Central memory CD4-positive, alpha-beta T cell (primary cell): ENCODE results near the gene CLCN4.

Experiments
- DNase-seq: peaks from one replicate; pipeline ENCODE4 v3.0.0; 2022

The CLCN4 gene

GRCh38 chrX:10168226-10168625, 11.5 kb downstream of the CLCN4 start:
- no peak for DNase-seq

DNA sequence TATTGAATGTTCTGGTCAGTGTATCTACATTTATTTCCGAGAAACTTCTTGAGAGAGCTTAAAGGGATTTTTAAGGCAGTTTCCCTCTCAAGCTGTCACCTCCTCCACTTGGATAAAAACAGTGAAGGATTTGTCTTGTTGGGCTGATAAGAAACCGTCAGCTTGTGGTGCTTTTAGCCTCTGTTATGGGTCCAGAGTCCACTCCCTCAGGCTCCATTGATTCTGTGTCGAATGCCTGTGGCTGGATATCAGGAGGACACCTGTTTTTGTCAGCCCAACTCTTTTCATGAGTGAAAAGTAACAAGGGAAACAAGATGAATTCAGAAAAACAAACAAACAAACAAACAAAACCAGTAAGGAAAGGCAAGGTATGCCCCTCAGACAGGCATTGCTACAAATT, 12.4 kb downstream of the CLCN4 start:
- DNase-seq, result no peak

DNA sequence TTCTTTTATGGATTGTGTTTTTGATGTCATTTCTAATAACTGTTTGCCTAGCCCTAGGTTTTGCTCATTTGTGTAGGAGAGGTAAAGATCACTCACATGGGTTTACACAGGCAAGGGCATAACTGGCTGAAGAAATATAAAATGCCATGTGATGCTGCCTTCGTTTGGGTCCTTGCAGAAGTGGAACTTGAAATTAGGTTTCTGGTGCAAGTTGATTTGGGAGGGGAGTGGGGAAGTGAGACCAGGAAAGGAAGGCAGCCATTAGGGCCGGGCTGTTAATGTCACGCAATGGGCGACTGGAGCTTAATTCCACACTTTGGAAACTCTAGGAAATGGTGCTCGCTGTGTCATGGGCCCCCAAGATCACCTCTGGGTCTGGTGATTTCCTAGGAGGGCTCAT, 14.5 kb downstream of the CLCN4 start:
- no peak for DNase-seq

DNA sequence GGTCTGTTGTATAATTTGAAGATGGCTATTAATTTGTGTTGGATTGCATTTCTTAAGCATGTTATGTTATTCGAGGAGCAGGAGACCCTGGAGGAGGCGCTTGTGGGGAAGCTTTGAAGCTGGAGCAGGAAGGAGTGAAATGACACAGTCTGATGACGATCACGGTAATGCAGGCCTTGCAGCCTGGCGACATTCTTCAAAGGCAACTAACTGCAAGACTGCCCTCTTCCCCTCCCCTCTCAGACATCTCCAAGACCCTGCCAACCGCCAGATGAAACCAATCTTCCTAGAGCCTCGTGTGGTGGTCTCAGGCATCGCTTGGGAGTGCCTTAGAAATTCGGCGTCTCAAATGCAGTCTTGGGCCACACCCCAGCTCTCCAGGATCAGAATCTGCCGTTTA, 16.1 kb downstream of the CLCN4 start:
- no peak for DNase-seq

DNA sequence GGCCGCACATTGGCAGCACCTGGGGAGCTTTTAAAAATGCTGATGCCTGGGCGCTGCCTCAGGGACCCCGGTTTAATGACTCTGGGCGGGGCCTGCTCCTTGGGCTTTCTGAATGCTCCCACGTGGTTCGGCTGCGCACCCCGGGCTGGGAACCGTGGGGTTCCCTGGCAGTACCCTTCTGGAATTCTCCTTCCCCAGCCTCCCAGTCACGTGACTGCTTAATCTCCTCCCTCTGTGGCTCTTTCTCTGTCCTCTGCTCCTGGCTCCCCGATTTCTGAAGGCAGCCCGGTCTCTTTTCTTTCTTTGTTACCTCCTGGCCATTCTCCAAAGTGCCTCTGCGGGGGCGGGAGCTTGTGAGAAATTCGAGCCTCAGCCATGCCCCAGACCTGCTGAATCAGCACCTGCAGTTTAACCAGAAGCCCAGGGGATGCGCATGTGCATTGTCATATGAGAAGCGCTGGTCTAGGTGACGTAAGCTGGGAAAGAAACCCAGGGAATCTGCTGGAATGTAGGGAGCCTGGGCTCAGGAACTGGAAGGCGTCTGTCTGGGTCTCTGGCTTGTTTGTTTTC, 16.6 kb downstream of the CLCN4 start:
- no peak for DNase-seq

DNA sequence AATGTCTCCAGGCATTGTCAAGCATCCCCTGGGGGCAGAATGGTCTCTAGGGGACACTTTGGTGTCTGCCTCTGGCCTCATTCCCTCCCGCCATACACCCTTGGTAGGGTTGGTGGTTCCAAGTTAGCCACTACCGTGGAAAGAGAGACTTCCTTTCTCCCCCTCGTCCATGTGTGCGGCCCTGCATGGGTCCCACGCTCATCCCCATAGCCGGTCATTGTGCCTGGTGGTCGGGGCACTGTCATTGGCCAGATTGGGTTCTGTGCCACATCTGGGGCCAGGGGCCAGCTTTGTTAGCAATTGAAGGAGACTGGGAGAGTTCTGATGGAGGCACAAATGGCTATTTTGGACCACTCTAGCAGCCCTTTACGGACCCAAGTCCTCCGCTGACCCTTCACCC, 17.3 kb downstream of the CLCN4 start:
- no peak for DNase-seq

DNA sequence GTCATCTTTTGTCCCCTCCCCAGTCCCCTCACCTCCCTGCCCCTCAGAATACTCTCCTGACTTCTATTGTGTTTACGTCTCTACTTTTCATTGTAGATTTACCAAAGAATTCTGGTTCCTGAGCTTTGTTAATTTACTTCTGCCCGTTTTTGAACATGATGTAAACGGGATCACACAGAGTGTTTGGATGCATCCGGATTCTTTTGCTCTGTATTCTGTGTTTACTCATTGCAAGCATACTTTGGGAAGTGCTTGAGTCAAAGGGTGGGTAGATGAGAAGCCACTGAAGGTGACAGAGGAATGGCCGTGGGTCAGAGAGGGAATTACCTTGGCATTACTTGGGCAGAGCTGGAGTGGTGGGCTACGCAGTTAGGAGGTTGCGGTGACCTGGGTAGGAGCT, 18.0 kb downstream of the CLCN4 start:
- no peak for DNase-seq

- DNase-seq, result no peak
Measured at GRCh38 chrX:10175319-10175871, 18.6 kb downstream of the CLCN4 start.

DNA sequence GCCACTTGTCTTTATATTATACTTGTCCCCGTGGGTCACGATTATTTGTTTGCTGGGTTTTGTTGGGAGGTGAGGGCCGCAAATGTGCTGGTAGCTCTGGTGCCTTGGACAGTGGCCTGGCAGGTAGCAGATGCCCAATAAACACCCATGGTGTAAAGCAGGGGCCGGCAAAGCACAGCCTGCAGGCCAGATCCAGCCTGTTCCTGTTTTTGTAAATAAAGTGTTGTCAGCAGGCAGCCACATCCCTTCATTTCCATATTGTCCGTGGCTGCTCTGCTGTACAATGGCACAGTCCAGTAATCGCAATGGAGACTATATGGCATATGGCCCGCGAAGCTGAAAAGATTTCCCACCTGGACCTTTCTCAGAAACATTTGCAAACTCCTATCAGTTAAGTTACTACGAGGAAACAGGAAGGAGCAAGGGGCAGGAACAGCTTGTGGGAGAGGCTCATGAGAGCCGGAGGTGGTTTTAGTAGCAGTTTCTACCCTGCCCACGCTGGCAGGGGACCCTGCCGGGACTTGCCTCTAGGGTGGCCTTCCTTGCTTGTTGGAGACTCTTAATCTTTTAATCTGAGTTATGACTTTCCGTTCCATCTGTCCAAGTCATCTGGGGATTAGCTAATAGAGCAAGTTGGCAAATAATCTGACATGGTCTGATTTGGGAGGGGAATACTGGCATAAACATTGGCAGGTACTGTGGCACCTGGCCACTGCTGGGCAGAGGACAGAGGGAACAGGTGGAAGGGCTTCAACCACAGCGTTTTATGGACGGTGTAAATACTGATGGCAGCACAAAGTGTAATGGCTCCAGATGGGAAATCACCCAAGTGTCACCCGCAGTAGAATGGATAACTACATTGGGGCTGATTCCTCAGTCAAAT, 19.6 kb downstream of the CLCN4 start:
- no peak for DNase-seq

DNA sequence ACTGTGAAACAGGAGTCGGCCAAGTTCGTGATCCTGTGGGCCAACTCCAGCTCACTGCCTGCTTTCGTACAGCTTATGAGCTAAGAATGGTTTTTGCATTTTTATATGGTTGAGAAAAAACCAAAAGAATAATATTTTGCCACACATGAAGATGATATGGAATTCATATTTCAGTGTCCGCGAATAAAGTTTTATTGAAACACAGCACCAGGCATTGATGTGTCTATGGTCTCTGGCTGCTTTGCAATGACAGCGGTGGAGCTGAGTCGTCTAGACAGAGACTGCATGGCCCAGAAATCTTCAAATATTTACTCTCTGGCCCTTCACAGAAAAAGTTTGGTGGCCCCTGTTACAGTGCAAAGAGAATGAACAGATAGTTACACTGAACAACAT, 20.2 kb downstream of the CLCN4 start:
- no peak for DNase-seq

- DNase-seq, result no peak
Measured at GRCh38 chrX:10177601-10178000, 20.8 kb downstream of the CLCN4 start.

DNA sequence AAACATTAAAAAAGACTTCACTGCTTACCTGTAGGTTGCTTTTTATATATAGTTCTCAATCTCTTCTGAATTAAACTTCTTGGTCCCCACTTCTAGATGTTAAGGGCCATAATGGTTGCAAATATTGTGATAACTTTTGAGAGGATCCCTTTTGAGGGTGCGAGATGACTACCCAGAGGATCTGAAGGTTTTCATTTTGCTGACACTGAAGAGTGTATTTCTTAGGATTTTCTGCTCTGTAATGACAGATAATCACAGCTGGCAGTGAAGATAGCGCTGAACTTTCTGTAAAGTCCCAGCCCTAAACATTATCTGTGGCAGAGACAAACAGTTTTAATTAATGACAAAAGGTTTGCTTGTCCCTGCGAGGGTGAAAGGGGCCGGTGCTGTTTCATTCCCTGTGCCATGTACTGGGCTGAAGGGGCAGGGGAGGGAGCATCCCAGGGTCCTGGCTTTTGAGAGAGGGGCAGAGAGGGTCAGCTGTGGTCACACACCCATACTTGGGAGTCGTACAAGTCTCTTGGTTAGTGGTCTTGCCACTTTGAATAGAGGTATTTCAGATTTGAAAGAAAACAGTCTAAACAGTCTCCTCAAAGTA, 22.2 kb downstream of the CLCN4 start:
- no peak for DNase-seq

- no peak for DNase-seq
Measured at GRCh38 chrX:10183760-10184159, 27.0 kb downstream of the CLCN4 start.

- no peak for DNase-seq
Measured at GRCh38 chrX:10184411-10184810, 27.6 kb downstream of the CLCN4 start.

- no peak for DNase-seq
Measured at GRCh38 chrX:10186355-10186754, 29.6 kb downstream of the CLCN4 start.

DNA sequence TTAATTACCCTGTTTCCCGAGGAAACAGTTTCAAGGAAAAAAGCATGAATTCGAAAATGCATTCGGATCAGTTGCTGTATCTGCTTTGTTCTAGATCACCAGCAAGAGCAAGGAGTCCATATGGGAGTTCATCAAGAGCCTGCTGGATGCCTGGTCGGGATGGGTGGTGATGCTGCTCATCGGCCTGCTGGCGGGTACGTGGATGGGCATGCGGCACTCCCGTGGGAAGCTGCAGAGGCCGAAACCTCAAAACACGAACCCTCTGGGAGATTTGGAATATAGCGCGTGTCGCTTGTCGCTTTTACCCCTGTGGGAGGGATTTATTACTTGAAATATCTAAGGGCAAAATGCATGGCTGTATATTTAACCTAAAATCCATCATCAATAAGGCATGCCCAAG, 30.6 kb downstream of the CLCN4 start:
- DNase-seq, result no peak

DNA sequence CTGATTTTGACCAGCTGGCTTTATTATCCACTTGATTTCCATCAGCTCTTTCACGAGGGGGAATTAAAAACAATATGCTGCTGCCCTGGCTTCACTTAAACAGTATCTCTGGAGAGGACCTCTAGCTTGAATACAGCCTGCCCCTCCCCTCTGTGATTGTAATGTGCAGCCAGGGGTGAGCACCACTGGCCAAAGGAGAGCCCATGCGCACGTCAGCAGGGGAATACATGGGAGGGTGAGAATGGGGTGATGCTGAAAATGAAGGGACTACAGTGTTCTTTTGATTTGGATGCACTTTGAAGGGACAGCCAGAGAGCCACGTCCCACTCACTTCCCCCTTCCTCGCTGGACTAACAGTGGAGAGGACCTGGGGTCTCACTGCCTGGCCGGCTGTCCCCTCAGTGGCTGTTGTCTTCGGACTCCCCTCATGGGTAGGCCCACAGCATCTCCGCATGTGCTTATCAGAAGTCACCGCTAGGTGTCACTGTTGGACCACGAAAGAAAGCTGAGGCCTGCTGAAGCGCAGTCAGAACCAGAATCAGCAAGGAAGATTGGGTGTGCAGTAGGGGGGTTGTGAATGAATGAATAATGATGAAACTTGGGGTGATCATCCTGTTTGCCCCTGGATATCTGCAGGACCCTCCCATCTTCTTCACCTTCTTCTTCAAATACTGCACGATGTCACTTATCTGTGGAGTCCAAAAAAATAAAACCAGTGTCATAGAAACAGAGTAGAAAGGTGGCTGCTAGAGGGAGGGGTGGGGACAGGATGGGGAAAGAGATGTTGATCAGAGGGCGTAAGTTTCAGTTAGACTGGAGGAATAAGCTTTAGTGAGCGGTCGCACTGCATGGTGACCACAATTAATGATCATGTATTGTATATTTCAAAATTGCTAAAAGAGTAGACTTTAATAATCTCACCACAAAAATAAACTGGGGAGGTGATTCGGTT, 32.8 kb downstream of the CLCN4 start:
- DNase-seq, result peak; percentile 57

DNA sequence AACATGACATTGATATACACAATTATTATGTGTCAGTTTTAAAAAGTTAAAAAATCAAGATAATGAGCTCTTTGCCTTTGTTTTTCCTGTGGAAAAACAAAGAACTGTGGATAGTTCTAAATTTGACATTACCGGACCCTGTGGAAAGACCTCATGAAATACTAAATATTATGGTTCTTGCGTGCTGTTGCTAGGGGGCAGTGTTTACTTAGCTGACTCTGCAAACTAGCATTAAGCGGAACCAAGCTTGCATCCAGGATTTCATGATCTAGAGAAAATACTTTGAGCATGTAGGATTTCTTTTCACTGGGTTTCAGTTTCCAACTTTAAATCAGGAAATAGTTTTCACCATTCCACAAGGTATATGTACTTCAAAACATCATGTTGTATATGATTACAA, 33.6 kb downstream of the CLCN4 start:
- DNase-seq, result no peak

DNA sequence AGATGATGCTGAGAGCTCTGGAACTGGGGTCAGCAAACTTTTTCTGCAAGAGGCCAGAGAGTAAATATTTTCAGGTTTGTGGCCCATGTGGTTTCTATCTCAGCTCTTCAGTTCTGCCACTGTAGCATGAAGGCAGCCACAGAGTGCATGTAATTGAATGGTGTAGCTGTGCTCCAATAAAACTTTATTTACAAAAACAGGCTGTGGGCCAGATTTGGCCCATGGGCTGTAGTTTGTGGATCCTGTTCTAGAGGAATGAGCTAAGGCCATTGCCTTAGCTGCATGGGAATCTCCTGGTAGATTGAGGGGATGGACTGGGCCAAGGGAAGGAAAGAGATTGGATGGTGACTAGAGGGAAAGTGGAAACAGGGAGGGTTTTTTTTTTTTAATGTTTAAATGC, 36.8 kb downstream of the CLCN4 start:
- DNase-seq, result no peak

DNA sequence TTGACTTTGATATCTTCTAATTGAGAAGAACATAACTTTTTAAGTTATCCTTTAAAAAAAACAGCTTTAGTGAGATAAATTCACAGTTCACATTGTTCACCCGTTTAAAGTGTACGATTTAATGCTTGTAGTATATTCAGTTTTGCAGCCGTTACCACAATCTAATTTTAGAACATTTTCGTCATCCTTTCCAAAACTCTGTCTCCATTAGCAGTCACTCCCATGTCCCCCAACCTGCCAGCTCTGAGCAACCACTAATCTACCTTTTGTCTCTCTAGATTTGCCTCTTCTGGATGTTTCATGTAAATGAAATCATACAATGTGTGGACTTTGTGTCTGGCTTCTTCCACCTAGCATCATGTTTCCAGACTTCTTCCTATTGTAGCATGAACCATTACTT, 38.6 kb downstream of the CLCN4 start:
- no peak for DNase-seq

DNA sequence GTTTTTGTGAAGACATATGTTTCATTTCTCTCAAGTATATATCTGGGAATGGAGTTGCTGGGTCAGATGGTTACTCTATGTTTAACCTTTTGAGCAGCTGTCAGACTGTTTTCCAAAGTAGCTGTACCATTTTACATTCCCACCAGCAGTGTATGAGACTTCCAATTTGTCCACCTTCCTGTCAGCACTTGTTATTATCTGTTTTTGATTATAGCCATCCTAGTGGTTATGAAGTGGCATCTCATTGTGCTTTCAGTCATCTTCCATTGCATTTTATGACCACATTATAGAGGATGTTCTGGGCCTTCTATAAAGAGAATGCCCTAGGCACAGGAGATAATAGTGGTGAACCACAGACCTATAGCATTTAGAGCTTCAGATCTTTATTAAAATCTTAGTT, 39.2 kb downstream of the CLCN4 start:
- DNase-seq, result no peak

GRCh38 chrX:10197279-10198210, 40.8 kb downstream of the CLCN4 start:
- DNase-seq, result no peak
